ENCODE measurements around the gene HAPLN3. TPM values are rescaled to one million over a fixed set of nuclear protein-coding genes. Genes with fewer than 3 reads are reported as not detected.

The HAPLN3 gene
- total RNA-seq, 4 donors from 2014 or later = 3.0 to 10.5 (median 6.7) TPM

DNA sequence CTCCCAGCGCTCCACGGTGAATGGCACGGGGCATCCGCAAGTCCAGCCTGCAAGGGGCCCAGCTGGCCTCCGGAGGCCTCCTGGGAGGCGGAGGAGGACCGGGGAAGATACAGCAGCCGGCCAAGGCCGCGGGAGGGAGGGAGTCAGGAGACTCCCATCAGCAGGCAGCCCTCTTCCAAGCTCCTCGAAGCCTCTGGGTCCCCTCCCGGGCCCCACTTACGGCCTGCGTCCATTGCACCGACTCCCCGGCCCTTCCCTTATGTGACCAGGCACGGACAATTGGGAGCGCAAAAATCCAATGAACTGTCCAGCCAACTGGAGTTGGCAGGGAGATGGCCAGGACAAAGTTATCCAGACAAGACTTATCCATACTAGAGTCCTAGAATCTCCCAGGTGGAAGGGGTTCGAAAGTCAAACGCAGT lies 17.2 kb upstream of the HAPLN3 start:
- Histone ChIP-seq H3K9me3 (no peaks in the 10 kb centered on the region), H3K4me3 (peak overlapping the region; percentile 73 to 95), H3K27me3 (no peaks in the 10 kb centered on the region), H3K36me3 (peaks cover 0 to 29% of the 10 kb centered on the region in 2 donors), H3K27ac (peak overlapping the region; percentile 54 to 92 (median 90)), H3K4me1 (peaks cover 0 to 58% (median 25%) of the 10 kb centered on the region in 3 donors)
- ATAC-seq = peak; percentile 29
- WGBS, 2 donors (ENCODE audit: low coverage in 1 of 2) = no CpG with 5 or more reads among the region's 20 CpGs
- TF ChIP-seq EP300 (IDR thresholded peaks at IDR 0.05) (no peak), POLR2AphosphoS5 (IDR thresholded peaks at IDR 0.05) (no peak), POLR2A (IDR thresholded peaks at IDR 0.05) (no peak)
- TF ChIP-seq, protein P1, sequence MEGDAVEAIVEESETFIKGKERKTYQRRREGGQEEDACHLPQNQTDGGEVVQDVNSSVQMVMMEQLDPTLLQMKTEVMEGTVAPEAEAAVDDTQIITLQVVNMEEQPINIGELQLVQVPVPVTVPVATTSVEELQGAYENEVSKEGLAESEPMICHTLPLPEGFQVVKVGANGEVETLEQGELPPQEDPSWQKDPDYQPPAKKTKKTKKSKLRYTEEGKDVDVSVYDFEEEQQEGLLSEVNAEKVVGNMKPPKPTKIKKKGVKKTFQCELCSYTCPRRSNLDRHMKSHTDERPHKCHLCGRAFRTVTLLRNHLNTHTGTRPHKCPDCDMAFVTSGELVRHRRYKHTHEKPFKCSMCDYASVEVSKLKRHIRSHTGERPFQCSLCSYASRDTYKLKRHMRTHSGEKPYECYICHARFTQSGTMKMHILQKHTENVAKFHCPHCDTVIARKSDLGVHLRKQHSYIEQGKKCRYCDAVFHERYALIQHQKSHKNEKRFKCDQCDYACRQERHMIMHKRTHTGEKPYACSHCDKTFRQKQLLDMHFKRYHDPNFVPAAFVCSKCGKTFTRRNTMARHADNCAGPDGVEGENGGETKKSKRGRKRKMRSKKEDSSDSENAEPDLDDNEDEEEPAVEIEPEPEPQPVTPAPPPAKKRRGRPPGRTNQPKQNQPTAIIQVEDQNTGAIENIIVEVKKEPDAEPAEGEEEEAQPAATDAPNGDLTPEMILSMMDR (IDR thresholded peaks at IDR 0.05) = no peak

DNA sequence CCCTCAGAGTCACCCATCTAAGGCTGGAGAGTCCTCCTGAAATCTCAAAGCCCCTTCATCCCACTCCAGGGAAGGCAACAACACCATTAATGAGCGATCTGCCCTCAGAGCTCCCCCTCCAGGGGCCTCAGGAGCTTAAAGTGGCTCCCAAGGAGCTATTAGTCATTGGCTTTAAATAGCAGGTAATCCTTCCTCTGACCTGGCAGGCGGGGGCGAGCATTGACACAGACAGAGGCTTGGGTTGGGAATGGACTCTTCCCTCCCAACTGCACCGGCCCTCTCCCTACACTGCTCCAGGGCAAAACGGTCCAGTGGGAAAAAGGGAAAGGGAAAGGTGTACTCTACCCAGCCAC lies 16.4 kb upstream of the HAPLN3 start:
- no peaks in the 10 kb centered on the region for H3K9me3 ChIP-seq
- peaks cover 0 to 37% of the 10 kb centered on the region in 2 donors for H3K36me3 ChIP-seq
- WGBS, 2 donors (ENCODE audit: low coverage in 1 of 2) = 86% methylated on average over 1 of the region's 5 CpGs; no CpG with 5 or more reads in 1 of the 2 donors
- no peak for ATAC-seq
- peak overlapping the region; percentile 73 to 95 for H3K4me3 ChIP-seq
- H3K27ac ChIP-seq = peak overlapping the region in 3 of 4 donors; percentile 89 to 92 (median 92)
- peak; percentile 30 for TF ChIP-seq POLR2AphosphoS5 (IDR thresholded peaks at IDR 0.05)
- TF ChIP-seq EP300 (IDR thresholded peaks at IDR 0.05) = no peak
- TF ChIP-seq POLR2A (IDR thresholded peaks at IDR 0.05) = no peak
- no peaks in the 10 kb centered on the region for H3K27me3 ChIP-seq
- peaks cover 0 to 58% (median 25%) of the 10 kb centered on the region in 3 donors for H3K4me1 ChIP-seq

DNA sequence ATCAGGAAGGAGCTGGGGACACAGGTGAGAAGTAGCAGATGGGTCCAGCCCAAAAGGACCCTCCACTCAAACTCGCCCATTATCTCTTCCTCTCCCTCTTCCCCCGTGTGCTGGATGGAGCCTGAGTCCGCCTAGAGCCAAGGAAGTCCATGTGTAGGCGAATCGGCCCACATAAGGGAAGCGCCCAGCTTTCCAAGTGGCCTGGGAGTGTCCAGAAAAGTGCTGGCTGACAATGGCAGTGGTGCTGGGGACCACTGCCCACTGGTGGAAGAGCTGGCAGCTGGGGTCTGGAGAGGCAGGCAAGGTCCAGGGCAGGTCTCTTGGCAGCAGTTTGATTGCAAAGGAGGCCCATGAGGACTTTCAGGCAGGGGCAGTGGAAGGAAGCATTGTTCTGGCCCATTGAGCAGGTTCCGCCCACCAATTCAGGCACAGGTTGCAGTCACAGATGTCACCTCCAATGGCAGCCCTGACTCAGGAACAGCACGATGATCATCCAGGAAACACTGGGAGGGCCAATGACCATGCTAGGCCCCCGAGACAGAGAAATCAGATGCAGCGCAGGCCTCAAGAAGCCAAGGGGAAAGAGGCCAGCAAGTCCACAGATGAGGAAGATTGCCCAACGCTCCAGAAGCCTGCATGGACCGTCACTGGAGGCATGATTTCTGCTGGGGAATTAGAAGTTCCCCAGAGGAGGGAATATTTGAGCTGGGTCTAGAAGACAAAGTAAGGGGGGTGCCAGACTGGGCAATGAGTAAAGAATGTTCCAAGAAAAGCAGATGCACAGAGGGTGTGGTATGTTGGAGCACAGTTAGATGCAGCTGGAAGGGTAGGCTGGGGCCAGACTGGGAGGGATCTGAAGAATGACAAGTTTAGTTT lies 14.8 kb upstream of the HAPLN3 start:
- TF ChIP-seq, protein P1 (IDR thresholded peaks at IDR 0.05) = no peak
- peak; percentile 8 for TF ChIP-seq POLR2AphosphoS5 (IDR thresholded peaks at IDR 0.05)
- peak; percentile 19 for ATAC-seq
- Histone ChIP-seq H3K36me3 (peaks cover 0 to 52% of the 10 kb centered on the region in 2 donors), H3K27ac (peak overlapping the region in 3 of 4 donors; percentile 57 to 92 (median 89)), H3K4me1 (peaks cover 0 to 67% (median 32%) of the 10 kb centered on the region in 3 donors), H3K9me3 (no peaks in the 10 kb centered on the region), H3K4me3 (peak overlapping the region in 1 of 2 donors; percentile 95), H3K27me3 (no peaks in the 10 kb centered on the region)
- 57 to 74% methylated on average over 3 to 5 of the region's 12 CpGs for WGBS, 2 donors (ENCODE audit: low coverage in 1 of 2)

DNA sequence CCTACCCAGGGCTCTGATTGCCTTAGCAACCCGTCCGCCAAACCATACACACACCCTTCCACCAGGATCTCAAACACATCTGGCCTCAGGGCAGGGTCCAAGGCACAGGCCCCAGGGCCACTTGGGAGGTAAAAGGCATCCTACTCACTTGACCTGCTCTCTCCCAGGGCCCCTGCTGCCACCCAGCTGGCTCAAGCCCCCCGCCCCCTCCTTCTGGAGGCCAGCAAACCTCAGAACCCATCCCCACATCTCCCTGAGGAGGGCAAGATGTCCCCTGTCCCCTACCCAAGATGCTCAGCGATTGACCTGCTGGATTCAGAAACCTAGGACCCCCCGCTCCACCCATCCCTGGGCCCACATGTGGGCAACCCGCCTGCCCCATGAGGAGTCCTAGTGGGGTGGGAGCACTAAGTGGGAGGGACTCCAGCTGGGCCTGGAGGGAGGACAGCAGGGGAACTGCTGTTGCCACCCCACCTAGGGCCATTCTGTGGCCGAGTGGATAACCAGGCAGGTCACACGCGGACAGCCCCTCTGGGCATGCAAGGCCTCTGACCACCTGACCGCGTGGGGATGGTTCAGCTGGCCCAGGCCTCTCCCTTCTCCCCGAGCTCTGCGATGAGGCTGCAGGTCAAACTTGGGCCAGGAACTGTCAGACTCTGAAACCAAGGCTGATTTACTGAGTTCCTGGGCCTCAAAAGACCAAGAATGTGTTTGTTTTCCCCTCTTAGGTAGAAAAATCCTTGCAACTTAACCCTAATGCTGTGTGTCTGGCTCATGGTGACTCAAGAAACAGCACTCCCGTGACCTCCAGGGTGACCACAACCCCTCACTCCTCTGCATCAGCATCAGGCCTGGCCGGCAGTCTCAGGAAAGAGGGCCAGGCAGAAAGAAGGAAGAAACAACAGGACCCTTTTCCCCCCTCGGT lies 13.6 kb upstream of the HAPLN3 start:
- H3K9me3 ChIP-seq = no peaks in the 10 kb centered on the region
- TF ChIP-seq POLR2AphosphoS5 (IDR thresholded peaks at IDR 0.05) (no peak), EP300 (IDR thresholded peaks at IDR 0.05) (no peak), POLR2A (IDR thresholded peaks at IDR 0.05) (no peak)
- TF ChIP-seq, protein P1 (IDR thresholded peaks at IDR 0.05) = no peak
- peak overlapping the region in 1 of 2 donors; percentile 95 for H3K4me3 ChIP-seq
- no peaks in the 10 kb centered on the region for H3K27me3 ChIP-seq
- peaks cover 0 to 77% (median 40%) of the 10 kb centered on the region in 3 donors for H3K4me1 ChIP-seq
- H3K27ac ChIP-seq = peak overlapping the region in 2 of 4 donors; percentile 57 to 92
- 100% methylated on average over 1 of the region's 16 CpGs; no CpG with 5 or more reads in 1 of the 2 donors for WGBS, 2 donors (ENCODE audit: low coverage in 1 of 2)
- no peak for ATAC-seq
- peaks cover 0 to 60% of the 10 kb centered on the region in 2 donors for H3K36me3 ChIP-seq

DNA sequence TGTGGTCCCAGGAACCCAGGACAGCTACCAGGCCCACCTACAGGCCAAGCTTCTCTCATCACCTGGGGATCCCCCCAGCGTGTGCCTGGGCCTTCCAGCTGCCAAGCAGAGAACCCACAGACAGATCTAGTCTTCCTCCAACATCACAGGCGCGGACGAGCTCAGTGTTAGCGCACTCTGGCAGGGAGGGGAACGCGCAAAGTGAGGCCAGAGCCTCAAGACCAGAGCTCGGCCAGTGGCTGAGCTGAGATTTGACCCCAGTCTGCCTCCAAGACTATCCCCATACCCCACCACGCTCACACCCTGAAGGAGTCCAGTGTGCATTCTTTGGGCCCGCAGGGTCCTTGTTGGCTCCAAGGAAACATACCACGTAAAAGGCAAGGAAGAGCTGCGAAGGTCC lies 12.8 kb upstream of the HAPLN3 start:
- Histone ChIP-seq H3K4me1 (peaks cover 0 to 73% (median 40%) of the 10 kb centered on the region in 3 donors), H3K9me3 (no peaks in the 10 kb centered on the region), H3K4me3 (no peak overlapping the region), H3K27ac (peak overlapping the region in 2 of 4 donors; percentile 57 to 92), H3K27me3 (no peaks in the 10 kb centered on the region), H3K36me3 (peaks cover 0 to 68% of the 10 kb centered on the region in 2 donors)
- no peak for TF ChIP-seq POLR2A (IDR thresholded peaks at IDR 0.05)
- no peak for TF ChIP-seq EP300 (IDR thresholded peaks at IDR 0.05)
- no peak for TF ChIP-seq POLR2AphosphoS5 (IDR thresholded peaks at IDR 0.05)
- TF ChIP-seq, protein P1 (IDR thresholded peaks at IDR 0.05) = no peak
- no peak for ATAC-seq
- WGBS, 2 donors (ENCODE audit: low coverage in 1 of 2) = 100% methylated on average over 2 of the region's 12 CpGs; no CpG with 5 or more reads in 1 of the 2 donors
